Lower lobe of right lung (tissue), 2 donors: Measurements from ENCODE around the gene CDC42. TPM values are rescaled to one million over a fixed set of nuclear protein-coding genes. Genes with fewer than 3 reads are reported as not detected.

ENCODE experiments used
- ATAC-seq, 2 donors: fragments of 200-7000 bp; cut with Tn5 transposase; one replicate each; pipeline ENCODE4 v1.9.1; 2020 to 2022; ENCODE audit warnings: mild to moderate bottlenecking in 2 of 2, moderate library complexity in 2 of 2
- DNase-seq: peaks from one replicate; pipeline ENCODE4 v3.0.0-alpha.2; 2020
- H3K27ac ChIP-seq: fragments of 200-600 bp; one replicate; pipeline ENCODE4 v1.8.0; 2022
- H3K27me3 ChIP-seq: fragments of 200-600 bp; one replicate; pipeline ENCODE4 v1.8.0; 2022; ENCODE audit warnings: low read depth
- H3K36me3 ChIP-seq: fragments of 200-600 bp; one replicate; pipeline ENCODE4 v1.8.0; 2022; ENCODE audit warnings: mild to moderate bottlenecking
- H3K4me1 ChIP-seq: fragments of 200-600 bp; one replicate; pipeline ENCODE4 v1.8.0; 2022
- H3K4me3 ChIP-seq: fragments of 200-600 bp; one replicate; pipeline ENCODE4 v1.8.0; 2022; ENCODE audit warnings: mild to moderate bottlenecking
- H3K9me3 ChIP-seq: fragments of 200-600 bp; one replicate; pipeline ENCODE4 v1.8.0; 2022
- intact Hi-C: fragments of 100-400 bp; cut with DNase I; formaldehyde crosslinking; loops from one replicate; pipeline ENCODE4 v1.11.0; 2022
- total RNA-seq: library from RNA; stranded (reverse); fragmentation: NEBNext Ultra II Directional; extraction: Animal tissue kit (Norgen Biotek cat#: 25700); gene quantifications from one replicate; pipeline ENCODE4 v1.2.1, GENCODE V29; 2021
- TF ChIP-seq, protein P1 (sequence below): fragments of 200-600 bp; IDR thresholded peaks from one replicate; pipeline ENCODE4 v1.8.0; 2022; ENCODE audit warnings: antibody characterized with exemption, mild to moderate bottlenecking
- donor health status: DM: no; HTN: yes; CAD: no; lungs with severe emphysema.

Gene CDC42
- total RNA-seq, 1 donor from 2014 or later, result 255 TPM

DNA sequence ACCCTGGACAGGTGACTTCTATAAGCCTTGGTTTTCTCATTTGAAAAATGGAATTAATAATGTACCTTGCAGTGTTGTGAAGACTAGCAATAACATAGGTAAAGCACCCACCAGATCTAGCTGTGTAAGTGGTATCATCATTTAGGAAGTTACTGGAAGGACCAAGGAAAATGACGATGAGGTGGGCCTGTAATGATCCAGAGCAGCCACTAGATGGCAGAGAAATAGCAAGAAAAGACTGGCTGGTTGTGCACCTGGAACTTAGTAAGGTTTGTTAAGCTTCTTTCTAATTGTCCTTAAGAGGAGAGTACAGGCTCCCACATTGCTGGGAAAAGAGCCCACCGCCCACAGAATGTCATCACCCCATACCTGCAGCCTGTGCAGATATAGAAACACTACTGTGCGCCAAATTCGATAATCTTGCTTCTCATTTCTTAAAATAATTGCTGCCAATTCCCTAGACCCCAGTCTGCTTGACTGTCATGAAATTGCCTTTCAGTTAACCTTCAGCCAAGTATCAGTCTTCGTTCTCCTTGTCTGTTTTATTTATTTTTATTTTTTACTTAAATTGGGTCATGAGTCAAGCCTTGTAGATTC, 53.2 kb downstream of the CDC42 start:
- intact Hi-C loops, result no loop called here
- Histone ChIP-seq H3K9me3 (no peaks in the 10 kb centered on the region), H3K27ac (no peak overlapping the region), H3K27me3 (no peaks in the 10 kb centered on the region), H3K36me3 (peaks cover 36% of the 10 kb centered on the region), H3K4me3 (no peak overlapping the region), H3K4me1 (peaks cover 5% of the 10 kb centered on the region)
- DNase-seq (no peak), ATAC-seq (peak; percentile 61 to 66)
- TF ChIP-seq, protein P1, sequence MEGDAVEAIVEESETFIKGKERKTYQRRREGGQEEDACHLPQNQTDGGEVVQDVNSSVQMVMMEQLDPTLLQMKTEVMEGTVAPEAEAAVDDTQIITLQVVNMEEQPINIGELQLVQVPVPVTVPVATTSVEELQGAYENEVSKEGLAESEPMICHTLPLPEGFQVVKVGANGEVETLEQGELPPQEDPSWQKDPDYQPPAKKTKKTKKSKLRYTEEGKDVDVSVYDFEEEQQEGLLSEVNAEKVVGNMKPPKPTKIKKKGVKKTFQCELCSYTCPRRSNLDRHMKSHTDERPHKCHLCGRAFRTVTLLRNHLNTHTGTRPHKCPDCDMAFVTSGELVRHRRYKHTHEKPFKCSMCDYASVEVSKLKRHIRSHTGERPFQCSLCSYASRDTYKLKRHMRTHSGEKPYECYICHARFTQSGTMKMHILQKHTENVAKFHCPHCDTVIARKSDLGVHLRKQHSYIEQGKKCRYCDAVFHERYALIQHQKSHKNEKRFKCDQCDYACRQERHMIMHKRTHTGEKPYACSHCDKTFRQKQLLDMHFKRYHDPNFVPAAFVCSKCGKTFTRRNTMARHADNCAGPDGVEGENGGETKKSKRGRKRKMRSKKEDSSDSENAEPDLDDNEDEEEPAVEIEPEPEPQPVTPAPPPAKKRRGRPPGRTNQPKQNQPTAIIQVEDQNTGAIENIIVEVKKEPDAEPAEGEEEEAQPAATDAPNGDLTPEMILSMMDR, result peak; percentile 75

DNA sequence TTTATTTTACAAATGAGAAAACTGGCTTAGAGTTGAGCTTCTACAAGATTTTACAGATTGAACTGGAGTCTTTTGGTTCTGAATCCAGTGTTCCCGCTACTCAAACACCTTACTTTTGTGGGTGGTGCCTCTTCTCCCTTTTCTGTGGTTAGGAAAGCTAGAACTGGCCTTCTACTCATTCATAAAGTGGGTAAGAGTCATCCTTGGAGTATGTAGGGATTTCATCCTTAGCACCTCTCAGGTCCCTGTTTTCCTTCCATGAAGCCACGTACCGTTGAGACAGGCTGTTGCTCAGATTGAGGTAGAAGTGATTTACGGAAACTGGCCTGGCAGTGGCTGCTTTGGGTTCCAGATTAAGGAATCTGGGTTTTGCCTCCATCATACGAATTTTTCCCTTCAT, 54.6 kb downstream of the CDC42 start:
- DNase-seq (no peak), ATAC-seq (no peak)
- peaks cover 46% of the 10 kb centered on the region for H3K36me3 ChIP-seq
- intact Hi-C loops, result no loop called here
- no peak overlapping the region for H3K27ac ChIP-seq
- TF ChIP-seq, protein P1, result no peak
- H3K4me1 ChIP-seq, result peaks cover 14% of the 10 kb centered on the region
- no peaks in the 10 kb centered on the region for H3K9me3 ChIP-seq
- H3K27me3 ChIP-seq, result no peaks in the 10 kb centered on the region
- no peak overlapping the region for H3K4me3 ChIP-seq

DNA sequence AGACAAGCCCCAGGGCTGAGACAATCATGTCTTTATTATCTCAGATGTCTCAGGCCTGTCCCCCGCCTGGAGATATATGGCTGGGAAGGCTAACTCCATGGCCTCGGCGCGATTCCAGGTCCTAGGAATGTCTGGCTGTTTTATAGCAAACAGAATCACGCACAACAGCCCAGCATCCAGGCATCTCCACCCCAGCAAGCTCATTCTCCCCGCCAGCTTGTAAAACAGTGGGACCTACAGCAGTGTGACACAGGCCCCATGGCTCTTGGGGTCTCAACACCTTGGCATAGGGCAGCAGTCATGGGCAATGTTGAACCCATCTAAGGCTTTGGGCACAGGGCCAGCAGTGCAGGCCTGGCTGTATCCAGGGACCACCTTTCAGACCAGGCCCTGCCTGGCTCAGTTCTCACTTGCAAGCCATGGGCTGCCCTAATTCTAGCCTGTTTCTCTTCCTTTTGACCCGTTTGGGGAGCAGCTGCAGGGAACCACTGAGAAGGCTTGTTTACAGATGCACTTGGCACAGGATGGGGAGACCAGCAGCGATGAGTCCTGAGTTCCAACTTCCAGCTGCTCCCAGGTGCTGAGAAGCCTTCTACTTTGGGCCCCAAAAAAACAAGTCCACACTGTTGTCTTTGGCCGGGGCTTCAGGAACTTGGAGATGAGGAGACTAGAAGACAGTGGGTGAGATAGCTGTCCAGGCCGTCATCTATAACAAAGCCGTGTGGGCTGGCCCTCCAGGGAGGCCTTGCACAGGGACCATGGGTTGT, 56.0 kb downstream of the CDC42 start:
- H3K36me3 ChIP-seq, result peaks cover 57% of the 10 kb centered on the region
- TF ChIP-seq, protein P1, result no peak
- ATAC-seq, result no peak
- H3K27me3 ChIP-seq, result no peaks in the 10 kb centered on the region
- intact Hi-C loops, result no loop called here
- peaks cover 16% of the 10 kb centered on the region for H3K4me1 ChIP-seq
- no peak overlapping the region for H3K27ac ChIP-seq
- H3K9me3 ChIP-seq, result no peaks in the 10 kb centered on the region
- DNase-seq, result no peak
- no peak overlapping the region for H3K4me3 ChIP-seq

DNA sequence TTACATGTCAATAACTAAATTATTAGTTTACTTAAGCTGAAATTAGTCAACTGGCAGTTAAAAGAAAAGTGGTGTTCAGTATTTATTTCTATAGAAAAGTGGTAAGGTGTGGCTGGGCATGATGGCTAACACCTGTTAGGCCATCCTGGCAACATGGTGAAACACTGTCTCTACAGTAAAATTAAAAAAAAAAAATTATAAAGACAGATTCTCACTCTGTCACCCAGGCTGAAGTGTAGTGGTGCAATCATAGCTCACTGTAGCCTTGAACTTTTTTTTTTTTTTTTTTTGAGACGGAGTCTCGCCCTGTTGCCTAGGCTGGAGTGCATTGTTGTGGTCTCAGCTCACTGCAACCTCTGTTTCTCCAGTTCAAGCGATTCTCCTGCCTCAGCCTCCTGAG, 57.5 kb downstream of the CDC42 start:
- Histone ChIP-seq H3K9me3 (no peaks in the 10 kb centered on the region), H3K27ac (no peak overlapping the region), H3K4me3 (no peak overlapping the region), H3K4me1 (peaks cover 30% of the 10 kb centered on the region), H3K36me3 (peaks cover 59% of the 10 kb centered on the region), H3K27me3 (no peaks in the 10 kb centered on the region)
- no peak for ATAC-seq
- intact Hi-C loops, result no loop called here
- no peak for DNase-seq
- TF ChIP-seq, protein P1, result no peak

DNA sequence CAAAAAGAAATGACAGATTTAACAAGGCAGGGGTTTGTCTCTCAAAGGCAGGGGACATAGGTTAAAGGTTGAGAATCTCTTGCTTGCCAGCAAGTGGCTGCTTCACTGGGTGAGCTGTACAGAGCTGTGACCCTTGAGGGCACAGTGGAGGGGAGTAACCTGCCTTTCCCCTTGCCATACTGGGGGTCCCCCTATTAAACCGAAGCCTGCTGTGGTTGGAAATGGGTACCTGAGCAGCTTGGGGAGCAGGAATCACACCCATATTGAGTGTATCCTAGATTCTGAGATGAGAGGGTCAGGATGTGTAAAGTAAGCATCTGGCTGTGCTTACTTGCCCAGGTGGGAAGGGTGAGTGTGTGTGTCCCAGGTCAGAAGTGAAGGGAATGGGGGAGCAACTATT, 58.6 kb downstream of the CDC42 start:
- no peak for ATAC-seq
- Histone ChIP-seq H3K27me3 (no peaks in the 10 kb centered on the region), H3K4me1 (peaks cover 29% of the 10 kb centered on the region), H3K4me3 (no peak overlapping the region), H3K27ac (no peak overlapping the region), H3K9me3 (no peaks in the 10 kb centered on the region), H3K36me3 (peaks cover 59% of the 10 kb centered on the region)
- DNase-seq, result no peak
- intact Hi-C loops, result no loop called here
- TF ChIP-seq, protein P1, result no peak
